Measurements from ENCODE around the gene TDRD3. TPM values are rescaled to one million over a fixed set of nuclear protein-coding genes. Genes with fewer than 3 reads are reported as not detected.

Gene TDRD3
- 4.5 to 7.2 TPM (median 5.3 TPM) in 5 replicates for total RNA-seq (2022; extraction: Qiagen RNA extraction)

GRCh38 chr13:60396783-60397703 is at the start of gene TDRD3:
Gene TDRD3, plus strand, starts transcription at chr13:60397220. Its CDS starts 145 bp downstream, at chr13:60397365.

Other genes starting within 250 kb of the TDRD3 start
- 6.7 to 10.1 TPM (median 8.3 TPM) in 5 replicates for gene DIAPH3, start 233.3 kb upstream of the TDRD3 start, total RNA-seq (2022; extraction: Qiagen RNA extraction)

All from A549 treated with CORT108297 at 1 μM for 4 hours (cell line).